ENCODE data around the gene ZNF280A.

The ZNF280A gene

DNA sequence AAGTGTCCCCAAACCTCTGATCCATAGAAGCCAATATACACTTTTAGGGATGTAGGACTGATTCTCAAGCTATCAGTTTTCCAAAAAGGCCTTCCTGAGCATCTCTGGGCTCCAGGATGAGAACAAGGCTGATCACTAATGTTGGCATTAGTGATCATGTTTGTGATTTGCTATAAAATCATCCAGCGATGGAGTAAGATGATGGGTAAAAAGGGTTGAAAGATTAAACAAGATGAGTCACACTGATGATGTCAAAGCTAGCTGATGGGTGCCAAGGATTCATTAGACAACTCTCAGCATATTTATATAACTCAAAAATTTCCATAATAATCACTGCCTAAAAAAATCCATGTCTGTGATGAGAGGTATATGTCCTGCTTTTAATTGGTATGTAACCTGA lies 54.3 kb downstream of the ZNF280A start:
- DNase-seq = no peak

DNA sequence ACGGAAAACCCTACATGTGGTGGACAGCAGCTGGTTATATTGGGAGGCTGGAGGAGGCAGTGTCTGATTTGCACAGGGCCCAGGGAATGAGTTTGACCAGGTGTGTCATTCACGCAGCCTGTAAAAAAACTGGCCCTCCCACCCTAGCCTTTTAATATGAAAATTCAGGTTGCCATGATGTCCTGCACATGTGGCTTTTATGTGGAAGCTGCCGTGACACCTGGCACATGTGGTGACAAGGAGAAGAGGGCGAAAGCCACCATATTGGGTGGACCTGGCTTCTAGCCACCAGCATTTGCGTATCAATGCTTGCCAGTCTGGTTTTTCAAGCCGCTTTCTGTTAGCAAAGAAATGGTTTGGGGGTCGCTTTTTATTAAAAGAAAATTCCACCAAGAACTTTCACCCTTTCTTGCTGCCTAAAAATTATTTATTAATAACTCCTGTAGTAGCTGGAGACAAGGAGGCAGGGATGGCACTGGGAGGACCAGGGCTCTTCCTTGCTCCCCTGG lies 54.9 kb downstream of the ZNF280A start:
- DNase-seq = no peak

DNA sequence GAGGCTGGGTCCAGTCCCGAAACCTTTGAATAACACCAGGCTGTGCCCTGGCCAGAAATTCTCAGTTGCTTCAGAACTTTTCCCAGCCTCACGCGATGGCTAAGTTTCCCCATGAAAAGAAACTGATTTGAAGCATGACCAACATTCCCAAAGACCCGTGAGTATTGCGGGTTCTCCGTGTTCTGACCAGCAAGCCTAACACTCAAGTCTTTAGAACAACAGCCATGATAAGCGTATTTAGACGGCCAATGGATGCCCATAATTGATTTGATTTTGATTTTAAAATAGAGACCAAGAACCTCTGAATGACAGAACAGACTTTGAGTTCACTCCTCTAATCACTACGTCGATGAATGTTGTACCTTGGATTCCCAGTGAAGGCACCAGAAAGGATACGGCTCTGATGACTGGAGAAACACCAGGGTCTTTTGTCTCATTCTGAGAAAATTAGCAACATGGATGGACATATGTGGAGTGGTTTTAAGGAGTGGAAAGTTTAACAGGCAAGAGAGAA lies 55.5 kb downstream of the ZNF280A start:
- no peak for DNase-seq

DNA sequence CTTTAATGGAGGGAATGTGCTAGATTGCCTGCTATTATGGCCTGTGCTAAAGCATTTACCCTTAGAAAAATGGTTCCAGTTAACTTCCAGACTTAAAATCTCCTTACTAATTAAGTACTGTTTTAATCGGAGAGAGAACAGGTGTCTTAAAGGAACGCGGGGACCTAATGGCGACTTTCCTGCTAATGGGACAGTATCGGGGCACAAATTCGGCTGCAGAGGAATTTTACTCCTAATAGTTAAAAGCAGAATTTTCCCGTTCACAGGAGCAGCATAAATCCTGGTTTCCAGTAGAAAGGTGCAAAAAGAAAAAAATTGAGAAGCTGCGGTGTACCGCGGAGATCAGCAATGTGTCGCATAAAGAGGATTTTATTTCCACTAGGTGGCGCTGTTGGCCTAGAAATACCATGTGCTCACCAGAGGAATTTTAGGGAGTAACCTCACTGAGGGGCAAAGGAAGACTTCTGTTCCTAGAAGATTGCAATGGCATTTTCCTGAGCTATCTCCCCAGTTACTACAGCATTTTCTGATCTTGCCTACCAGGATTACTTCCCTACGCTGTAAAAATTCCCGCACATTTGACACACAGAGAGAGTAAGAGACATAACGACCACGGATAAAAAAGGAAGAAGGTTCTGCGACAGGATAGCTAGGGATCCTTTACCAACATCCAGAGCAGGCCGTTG lies 56.1 kb downstream of the ZNF280A start:
- peak; percentile 4 for DNase-seq
